ENCODE results near the gene PURA. TPM values are rescaled to one million over a fixed set of nuclear protein-coding genes. Genes with fewer than 3 reads are reported as not detected.

PURA gene
- total RNA-seq, 2 donors from 2014 or later = 29.1 to 34.6 TPM

- peak; percentile 53 for ATAC-seq
- no peaks in the 10 kb centered on the region for H3K9me3 ChIP-seq
These were observed 18.1 kb downstream of the PURA start for GRCh38 chr5:140131967-140132409.

GRCh38 chr5:140133514-140134167 lies 19.7 kb downstream of the PURA start:
- no peak for ATAC-seq
- Histone ChIP-seq H3K4me1 (peaks cover 11% of the 10 kb centered on the region), H3K4me3 (no peak overlapping the region), H3K36me3 (replicated peaks in 1 of 2; ENCODE audit: insufficient read depth in 1 of 2, low read depth in 2 of 2) (no peaks in the 10 kb centered on the region), H3K9me3 (no peaks in the 10 kb centered on the region), H3K27me3 (no peaks in the 10 kb centered on the region), H3K27ac (no peak overlapping the region)
- intact Hi-C loops (cut with DNase I) = no loop called here
- DNase-seq = no peak
- TF ChIP-seq CTCF (IDR thresholded peaks at IDR 0.05) = no peak
- no peak for TF ChIP-seq POLR2A (IDR thresholded peaks at IDR 0.05)
- 87 to 89% methylated on average over 4 of the region's 4 CpGs for WGBS, 2 donors

More at GRCh38 chr5:140131967-140132409, 18.1 kb downstream of the PURA start:
- no peaks in the 10 kb centered on the region for H3K36me3 ChIP-seq (replicated peaks in 1 of 2; ENCODE audit: insufficient read depth in 1 of 2, low read depth in 2 of 2)
- 64 to 75% methylated on average over 3 of the region's 3 CpGs for WGBS, 2 donors
- intact Hi-C loops (cut with DNase I) = no loop called here
- H3K4me3 ChIP-seq = no peak overlapping the region
- peak in 3 of 4 donors; percentile 54 to 63 (median 59) for DNase-seq
- H3K27me3 ChIP-seq = no peaks in the 10 kb centered on the region
- TF ChIP-seq POLR2A (IDR thresholded peaks at IDR 0.05) (no peak), CTCF (IDR thresholded peaks at IDR 0.05) (no peak)
- H3K4me1 ChIP-seq = peaks cover 25% of the 10 kb centered on the region
- H3K27ac ChIP-seq = no peak overlapping the region

- Histone ChIP-seq H3K9me3 (no peaks in the 10 kb centered on the region), H3K27ac (no peak overlapping the region), H3K27me3 (no peaks in the 10 kb centered on the region), H3K4me3 (no peak overlapping the region), H3K4me1 (peaks cover 11% of the 10 kb centered on the region), H3K36me3 (replicated peaks in 1 of 2; ENCODE audit: insufficient read depth in 1 of 2, low read depth in 2 of 2) (no peaks in the 10 kb centered on the region)
- TF ChIP-seq POLR2A (IDR thresholded peaks at IDR 0.05) = no peak
- no peak for TF ChIP-seq CTCF (IDR thresholded peaks at IDR 0.05)
- no peak for ATAC-seq
- intact Hi-C loops (cut with DNase I) = no loop called here
- no peak for DNase-seq
- 78 to 96% methylated on average over 2 of the region's 2 CpGs for WGBS, 2 donors
These were observed 20.5 kb downstream of the PURA start for GRCh38 chr5:140134277-140134935.

GRCh38 chr5:140135127-140135526 lies 21.2 kb downstream of the PURA start:
- H3K9me3 ChIP-seq = no peaks in the 10 kb centered on the region
- H3K27me3 ChIP-seq = no peaks in the 10 kb centered on the region
- TF ChIP-seq CTCF (IDR thresholded peaks at IDR 0.05) (no peak), POLR2A (IDR thresholded peaks at IDR 0.05) (no peak)
- no peak overlapping the region for H3K27ac ChIP-seq
- no peaks in the 10 kb centered on the region for H3K36me3 ChIP-seq (replicated peaks in 1 of 2; ENCODE audit: insufficient read depth in 1 of 2, low read depth in 2 of 2)
- intact Hi-C loops (cut with DNase I) = no loop called here
- peaks cover 11% of the 10 kb centered on the region for H3K4me1 ChIP-seq
- no peak for ATAC-seq
- no peak overlapping the region for H3K4me3 ChIP-seq
- no peak for DNase-seq

Data from body of pancreas (tissue), 4 donors.